GM12878 (cell line): ENCODE data around the gene PADI2. TPM values are rescaled to one million over a fixed set of nuclear protein-coding genes. Genes with fewer than 3 reads are reported as not detected.

Source experiments
- ATAC-seq: fragments of 200-7000 bp; cut with Tn5 transposase; 3 replicates; pipeline ENCODE4 v1.9.1; 2020; ENCODE audit warnings: mild to moderate bottlenecking, moderate library complexity
- BruUV-seq: library from RNA; stranded (reverse); fragments of 400-500 nt; replicated peaks from 2 replicates; lab custom pipeline; 2021; lab: Mats Ljungman, UMichigan
- CTCF ChIA-PET: fragments of 300-600 bp; sonication (Branson Sonifier 250); formaldehyde crosslinking; extraction: SDS; loops from one replicate; lab custom pipeline; 2021; ENCODE audit warnings: inconsistent platforms; lab: Yijun Ruan, JAX
- POLR2A ChIA-PET: fragments of 350-600 bp; formaldehyde crosslinking; extraction: SDS; loops from one replicate; lab custom pipeline; 2021; ENCODE audit warnings: inconsistent platforms; lab: Charles Lee
- RAD21 ChIA-PET: fragments of 300-600 bp; sonication (Branson Sonifier 250); formaldehyde crosslinking; loops from one replicate; lab custom pipeline; 2023; ENCODE audit warnings: antibody characterized with exemption; ENCODE audit not compliant: unreplicated experiment; lab: Charles Lee
- SMC1A ChIA-PET: fragments of 300-600 bp; sonication (Branson Sonifier 250); formaldehyde crosslinking; loops from one replicate; lab custom pipeline; 2023; ENCODE audit not compliant: unreplicated experiment, uncharacterized antibody; lab: Charles Lee
- DNase-seq: peaks from one replicate; pipeline ENCODE4 v3.0.0-alpha.2; 2011; ENCODE audit warnings: low read depth, low spot score
- FAIRE-seq: peaks from 3 replicates; lab custom pipeline; 2011; peaks lifted over from hg19 to GRCh38; lab: Jason Lieb, UNC
- H2AFZ ChIP-seq: 2 replicates; pipeline ENCODE4 v1.6.0; 2011; ENCODE audit warnings: low read depth, low read length, control low read depth; ENCODE audit not compliant: control insufficient read depth
- H3K27ac ChIP-seq: 2 replicates; pipeline ENCODE4 v1.5.1; 2011; ENCODE audit warnings: control low read depth; ENCODE audit not compliant: control insufficient read depth, insufficient read depth
- H3K27me3 ChIP-seq, 2 experiments: replicated peaks in 1 of 2; 2 replicates each; pipeline versions ENCODE4 v1.6.0 to v1.6.1; 2011; ENCODE audit warnings: low read length in 1 of 2; ENCODE audit not compliant: control insufficient read depth in 2 of 2, insufficient read depth in 2 of 2
- H3K36me3 ChIP-seq, 2 experiments: 2 replicates each; pipeline ENCODE4 v1.5.1; 2011; ENCODE audit warnings: low read length in 1 of 2; ENCODE audit not compliant: control insufficient read depth in 2 of 2, insufficient read depth in 2 of 2
- H3K4me1 ChIP-seq: 2 replicates; pipeline ENCODE4 v1.6.1; 2011; ENCODE audit warnings: mild to moderate bottlenecking, low read length, moderate library complexity, mixed read lengths; ENCODE audit not compliant: control insufficient read depth, insufficient read depth
- H3K4me2 ChIP-seq: 2 replicates; pipeline ENCODE4 v1.6.0; 2011; ENCODE audit warnings: control low read depth; ENCODE audit not compliant: control insufficient read depth, insufficient read depth
- H3K4me3 ChIP-seq: fragments of 200-600 bp; sonication (generic); 2 replicates; pipeline ENCODE4 v1.5.1; 2016
- H3K79me2 ChIP-seq: 2 replicates; pipeline ENCODE4 v1.6.0; 2011; ENCODE audit warnings: low read length; ENCODE audit not compliant: control insufficient read depth, insufficient read depth
- H3K9ac ChIP-seq: 2 replicates; pipeline ENCODE4 v1.8.0; 2011; ENCODE audit warnings: low read length, control low read depth, mixed read lengths; ENCODE audit not compliant: control insufficient read depth, insufficient read depth
- H3K9me3 ChIP-seq: replicated peaks from 3 replicates; pipeline ENCODE4 v1.5.1; 2011; ENCODE audit warnings: mild to moderate bottlenecking, low read length; ENCODE audit not compliant: control insufficient read depth, insufficient read depth
- H4K20me1 ChIP-seq: 2 replicates; pipeline ENCODE4 v1.6.0; 2011; ENCODE audit not compliant: control insufficient read depth, insufficient read depth
- BACH1 ChIP-seq: fragments of 450-650 bp; IDR thresholded peaks from 2 replicates; pipeline ENCODE4 v1.6.1; 2017; ENCODE audit warnings: mild to moderate bottlenecking, borderline replicate concordance
- ESRRA ChIP-seq: IDR thresholded peaks from 2 replicates; pipeline ENCODE4 v1.6.1; 2012; ENCODE audit warnings: mild to moderate bottlenecking, low read length, improper control_type of control experiment
- FOXM1 ChIP-seq: IDR thresholded peaks from 2 replicates; pipeline ENCODE4 v1.6.1; 2012; ENCODE audit warnings: low read depth, mild to moderate bottlenecking, inconsistent platforms, low read length, moderate library complexity
- KDM1A ChIP-seq: fragments of 200-600 bp; sonication (generic); IDR thresholded peaks from 2 replicates; pipeline ENCODE4 v1.6.1; 2016; ENCODE audit warnings: borderline replicate concordance
- SKIL ChIP-seq: fragments of 450-650 bp; IDR thresholded peaks from 2 replicates; pipeline ENCODE4 v1.6.1; 2017; ENCODE audit warnings: mild to moderate bottlenecking, low read depth, inconsistent platforms; ENCODE audit not compliant: poor library complexity, severe bottlenecking
- SMAD1 ChIP-seq: fragments of 450-650 bp; IDR thresholded peaks from 2 replicates; pipeline ENCODE4 v1.6.1; 2018; ENCODE audit warnings: mild to moderate bottlenecking, low read depth; ENCODE audit not compliant: partially characterized antibody
- SP1 ChIP-seq: IDR thresholded peaks from one replicate; pipeline ENCODE4 v1.6.1; 2011; ENCODE audit warnings: low read depth, low read length
- SPI1 ChIP-seq: IDR thresholded peaks from 2 replicates; pipeline ENCODE4 v1.6.1; 2011; ENCODE audit warnings: low read depth, mild to moderate bottlenecking, low read length, moderate library complexity, borderline replicate concordance; ENCODE audit not compliant: insufficient read depth
- TBL1XR1 ChIP-seq: IDR thresholded peaks from 2 replicates; pipeline ENCODE4 v1.6.1; 2012; ENCODE audit warnings: low read depth, low read length, improper control_type of control experiment
- WRNIP1 ChIP-seq: IDR thresholded peaks from 2 replicates; pipeline ENCODE4 v1.6.1; 2011; ENCODE audit warnings: low read depth, low read length, improper control_type of control experiment, borderline replicate concordance
- ZBTB4 ChIP-seq: fragments of 450-650 bp; formaldehyde crosslinking; IDR thresholded peaks from 2 replicates; pipeline ENCODE4 v1.4.0; 2022; ENCODE audit warnings: mild to moderate bottlenecking, moderate library complexity
- WGBS: methylation state at CpG from one replicate; pipeline ENCODE4 v1.1.6; 2016; ENCODE audit warnings: low lambda C conversion rate; ENCODE audit not compliant: insufficient replicate concordance, insufficient coverage; ENCODE audit errors: missing lambda C conversion rate; 5-methylcytosine and 5-hydroxymethylcytosine counted together
- in situ Hi-C: fragments of 300-500 bp; cut with MboI; formaldehyde crosslinking; loops from 9 replicates; pipeline ENCODE4 v1.14.3; 2018; ENCODE audit warnings: mixed read lengths
- intact Hi-C: fragments of 100-400 bp; cut with micrococcal nuclease; formaldehyde crosslinking; loops from one replicate; pipeline ENCODE4 v1.14.2; 2022; ENCODE audit not compliant: unreplicated experiment
- polyA plus RNA-seq, 11 experiments: library from polyadenylated mRNA; depleted of rRNA in 4 of 11; unstranded in 6 of 11; stranded (reverse) in 5 of 11; fragments of >200 nt; fragmentation: Nextera tagmentation in 4 of 11; fragmentation: Illumina TruSeq in 1 of 11; extraction: Ambion mirVana in 4 of 11; extraction: Trizol in 1 of 11; gene quantifications; 1 replicate in 1 of 11; 2 replicates in 10 of 11; pipeline versions ENCODE4 v1.2.1 to v1.2.3, GENCODE V29; 2011 to 2016; ENCODE audit warnings: inconsistent platforms in 2 of 11, missing spikeins in 2 of 11, low read depth in 1 of 11
- total RNA-seq, 4 experiments: library from RNA; depleted of rRNA in 3 of 4; stranded (reverse); fragments of >200 nt in 3 of 4; fragmentation: Illumina TruSeq in 1 of 4; extraction: Trizol in 1 of 4; gene quantifications; 2 replicates each; pipeline versions ENCODE4 v1.2.1 to v1.2.3, GENCODE V29; 2013 to 2021
- TF ChIP-seq, protein P1 (sequence below): IDR thresholded peaks from 2 replicates; pipeline ENCODE4 v1.6.1; 2012; ENCODE audit warnings: low read length, inconsistent platforms
- TF ChIP-seq, protein P2 (sequence below): fragments of 450-650 bp; IDR thresholded peaks from 2 replicates; pipeline ENCODE4 v1.6.1; 2017; ENCODE audit warnings: low read depth, mild to moderate bottlenecking, moderate library complexity

Gene PADI2
- total and polyA plus RNA-seq, 10 of the 15 experiments (the other 5 are each of a cell fraction or from before 2014, with no cell fraction given) = 0.05 to 3.0 (median 0.10) TPM; not detected in 1

GRCh38 chr1:17039522-17039921 is 79.7 kb downstream of the PADI2 start:
- DNase-seq = no peak
- BruUV-seq = no TSS peak
- ChIA-PET POLR2A (no interaction called here), CTCF (interaction anchor here (0.7 to 2.1 kb wide), 3 partner anchors 17 to 88 kb away, joined by 3 to 5 read pairs (median 3); no protein-coding TSS in a partner anchor), SMC1A (no interaction called here), RAD21 (interaction anchor here (1.3 kb wide), 1 partner anchor 419 kb away, joined by 3 read pairs; no protein-coding TSS in a partner anchor)
- Histone ChIP-seq H3K9me3 (no peaks in the 10 kb centered on the region), H3K4me2 (no peak overlapping the region), H3K4me3 (no peak overlapping the region), H2AFZ (no peak overlapping the region), H3K9ac (no peak overlapping the region), H3K27ac (no peak overlapping the region), H4K20me1 (no peaks in the 10 kb centered on the region), H3K79me2 (no peaks in the 10 kb centered on the region), H3K4me1 (no peaks in the 10 kb centered on the region), H3K27me3 (no peaks in the 10 kb centered on the region), H3K36me3 (peaks cover 2 to 24% of the 10 kb centered on the region in 2 experiments)
- in situ Hi-C loops (no loop called here), intact Hi-C loops (no loop called here)
- no peak for FAIRE-seq
- WGBS = 91% methylated on average over 2 of the region's 2 CpGs
- no peak for ATAC-seq
- TF ChIP-seq SPI1 (no peak), SP1 (no peak), SMAD1 (no peak), ZBTB4 (CRISPR knock-in tag) (no peak), SKIL (no peak), KDM1A (no peak), BACH1 (no peak), WRNIP1 (no peak), FOXM1 (no peak), TBL1XR1 (no peak), ESRRA (no peak)
- TF ChIP-seq, protein P1, sequence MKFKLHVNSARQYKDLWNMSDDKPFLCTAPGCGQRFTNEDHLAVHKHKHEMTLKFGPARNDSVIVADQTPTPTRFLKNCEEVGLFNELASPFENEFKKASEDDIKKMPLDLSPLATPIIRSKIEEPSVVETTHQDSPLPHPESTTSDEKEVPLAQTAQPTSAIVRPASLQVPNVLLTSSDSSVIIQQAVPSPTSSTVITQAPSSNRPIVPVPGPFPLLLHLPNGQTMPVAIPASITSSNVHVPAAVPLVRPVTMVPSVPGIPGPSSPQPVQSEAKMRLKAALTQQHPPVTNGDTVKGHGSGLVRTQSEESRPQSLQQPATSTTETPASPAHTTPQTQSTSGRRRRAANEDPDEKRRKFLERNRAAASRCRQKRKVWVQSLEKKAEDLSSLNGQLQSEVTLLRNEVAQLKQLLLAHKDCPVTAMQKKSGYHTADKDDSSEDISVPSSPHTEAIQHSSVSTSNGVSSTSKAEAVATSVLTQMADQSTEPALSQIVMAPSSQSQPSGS = no peak
- TF ChIP-seq, protein P2, sequence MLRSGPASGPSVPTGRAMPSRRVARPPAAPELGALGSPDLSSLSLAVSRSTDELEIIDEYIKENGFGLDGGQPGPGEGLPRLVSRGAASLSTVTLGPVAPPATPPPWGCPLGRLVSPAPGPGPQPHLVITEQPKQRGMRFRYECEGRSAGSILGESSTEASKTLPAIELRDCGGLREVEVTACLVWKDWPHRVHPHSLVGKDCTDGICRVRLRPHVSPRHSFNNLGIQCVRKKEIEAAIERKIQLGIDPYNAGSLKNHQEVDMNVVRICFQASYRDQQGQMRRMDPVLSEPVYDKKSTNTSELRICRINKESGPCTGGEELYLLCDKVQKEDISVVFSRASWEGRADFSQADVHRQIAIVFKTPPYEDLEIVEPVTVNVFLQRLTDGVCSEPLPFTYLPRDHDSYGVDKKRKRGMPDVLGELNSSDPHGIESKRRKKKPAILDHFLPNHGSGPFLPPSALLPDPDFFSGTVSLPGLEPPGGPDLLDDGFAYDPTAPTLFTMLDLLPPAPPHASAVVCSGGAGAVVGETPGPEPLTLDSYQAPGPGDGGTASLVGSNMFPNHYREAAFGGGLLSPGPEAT = no peak
